Camera-type eye (tissue), 1 donor: ENCODE measurements around the gene CHST7. TPM values are rescaled to one million over a fixed set of nuclear protein-coding genes. Genes with fewer than 3 reads are reported as not detected.

ENCODE experiments used
- total RNA-seq: library from RNA; depleted of rRNA; stranded (reverse); fragments of >200 nt; gene quantifications from one replicate; pipeline ENCODE4 v1.2.3, GENCODE V29; 2014

The CHST7 gene, protein sequence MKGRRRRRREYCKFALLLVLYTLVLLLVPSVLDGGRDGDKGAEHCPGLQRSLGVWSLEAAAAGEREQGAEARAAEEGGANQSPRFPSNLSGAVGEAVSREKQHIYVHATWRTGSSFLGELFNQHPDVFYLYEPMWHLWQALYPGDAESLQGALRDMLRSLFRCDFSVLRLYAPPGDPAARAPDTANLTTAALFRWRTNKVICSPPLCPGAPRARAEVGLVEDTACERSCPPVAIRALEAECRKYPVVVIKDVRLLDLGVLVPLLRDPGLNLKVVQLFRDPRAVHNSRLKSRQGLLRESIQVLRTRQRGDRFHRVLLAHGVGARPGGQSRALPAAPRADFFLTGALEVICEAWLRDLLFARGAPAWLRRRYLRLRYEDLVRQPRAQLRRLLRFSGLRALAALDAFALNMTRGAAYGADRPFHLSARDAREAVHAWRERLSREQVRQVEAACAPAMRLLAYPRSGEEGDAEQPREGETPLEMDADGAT
- 11.2 TPM for total RNA-seq

GRCh38 chrX:46573331-46573891, at the start of gene CHST7:
Gene CHST7, plus strand, starts transcription at chrX:46573765. Its CDS starts 167 bp downstream, at chrX:46573932.

DNA sequence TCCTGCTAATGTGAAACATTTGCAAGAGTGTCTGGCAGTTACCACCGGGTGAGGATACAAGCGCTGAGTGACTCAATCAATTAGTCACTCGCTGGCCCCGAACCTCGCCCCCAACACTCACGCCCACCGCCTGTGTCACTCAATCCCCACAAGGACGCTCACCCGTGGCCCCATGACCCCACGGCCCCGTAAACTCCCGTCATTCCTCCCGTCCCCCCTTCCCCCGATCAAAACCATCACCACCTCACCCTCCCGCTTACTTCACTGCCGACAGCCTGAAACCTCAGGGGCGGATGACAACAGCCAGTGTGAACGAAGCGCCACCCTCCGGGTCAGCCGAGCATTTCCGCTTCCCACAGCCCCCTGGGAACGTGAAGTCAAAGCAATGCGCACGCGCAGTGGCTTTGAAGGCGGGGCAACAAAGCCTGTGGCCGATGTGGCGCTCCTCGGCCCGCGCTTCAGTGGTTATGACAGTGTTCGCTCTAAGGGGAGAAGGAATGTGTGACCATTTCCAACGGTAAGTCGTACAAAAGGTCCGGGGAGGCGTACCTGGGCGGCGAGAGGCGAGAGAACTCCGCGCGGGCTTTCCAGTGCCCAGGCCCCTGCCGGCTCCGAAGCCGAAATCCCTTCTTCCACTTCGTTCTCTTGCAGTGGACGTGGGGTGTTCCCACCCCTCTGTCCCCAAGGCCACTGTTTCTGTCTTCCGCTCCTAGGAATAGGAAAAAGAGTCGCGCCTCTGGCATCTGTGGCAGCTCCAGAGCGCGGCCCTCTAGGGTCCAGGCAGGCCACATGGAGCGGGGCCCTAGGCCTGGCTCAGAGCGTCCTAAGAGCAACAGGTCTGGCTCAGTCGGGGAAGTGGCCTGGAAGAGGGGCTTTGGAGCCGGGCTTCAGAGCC, 28.2 kb upstream of the CHST7 start, which contains the start of gene ZNF674:
Gene ZNF674 (minus strand): TSS at position 311 of the 895 bp plus-strand sequence. CDS start 3,334 bp downstream, outside the sequence.

Other genes with a start within 250 kb of the CHST7 start
- 11.4 TPM for gene ZNF674, start 28.3 kb upstream of the CHST7 start, total RNA-seq
- gene SLC9A7, start 185.4 kb downstream of the CHST7 start, total RNA-seq: 21.4 TPM